Measurements from ENCODE around the gene SIMC1. TPM values are rescaled to one million over a fixed set of nuclear protein-coding genes. Genes with fewer than 3 reads are reported as not detected.

The SIMC1 gene
- polyA plus RNA-seq, 1 of the 3 experiments (the other 2 are of a cell fraction), result 12.4 TPM

DNA sequence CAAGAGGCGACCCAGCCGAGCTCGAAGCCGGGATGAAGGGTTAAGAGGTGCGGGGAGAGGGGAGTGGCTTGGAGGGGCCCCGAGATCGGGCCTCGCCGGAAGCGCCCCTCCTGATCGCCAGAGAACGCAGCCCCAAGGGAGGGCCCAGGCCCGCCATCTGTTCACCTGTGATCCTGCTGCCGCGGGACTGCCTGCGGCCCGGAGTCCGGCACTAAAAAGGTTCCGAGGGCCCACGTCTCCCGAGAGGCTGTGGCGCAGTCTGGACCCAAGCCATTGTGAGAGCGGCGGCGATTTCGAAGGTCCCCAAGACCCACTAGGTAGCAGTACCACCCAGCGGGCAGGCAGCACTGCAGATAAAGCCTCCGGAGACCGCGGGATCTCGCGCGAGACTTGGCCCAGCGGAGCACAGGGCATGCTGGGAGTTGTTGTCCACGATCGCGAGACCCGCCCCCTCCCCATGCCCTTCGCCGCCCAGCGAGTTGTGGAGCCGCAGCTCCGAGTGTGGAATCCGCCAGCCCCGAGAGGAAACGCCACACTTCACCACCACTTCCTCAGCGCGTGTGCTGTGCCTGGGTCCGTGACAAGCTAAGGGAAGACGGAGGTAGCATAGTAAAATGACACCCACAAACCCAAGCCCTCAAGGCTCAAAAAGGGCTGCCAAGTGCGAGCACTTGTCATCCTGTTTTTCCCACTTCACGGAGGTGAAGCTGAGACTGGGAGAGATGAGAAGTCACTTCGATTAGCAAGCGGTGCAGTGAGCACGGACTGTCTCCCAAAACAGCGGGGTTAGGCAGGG lies 123.4 kb downstream of the SIMC1 start, which contains the start of gene KIAA1191:
Gene KIAA1191 (minus strand): TSS at position 328 of the 796 bp plus-strand sequence. CDS start 2,256 bp downstream, outside the sequence.
- H4K20me1 ChIP-seq (ENCODE audit: insufficient read depth), result peaks cover 25% of the 10 kb centered on the region
- H3K4me1 ChIP-seq (ENCODE audit: control insufficient read depth in 1 of 2, insufficient read depth in 2 of 2, low read depth in 1 of 2, low read length in 1 of 2), result peaks cover 0 to 18% of the 10 kb centered on the region in 2 experiments; a peak in 1 of 4 replicates
- peaks cover 14 to 15% of the 10 kb centered on the region in 2 experiments for H3K36me3 ChIP-seq (replicated peaks in 1 of 2; ENCODE audit: control insufficient read depth in 1 of 2, insufficient read depth in 2 of 2, low read length in 1 of 2)
- H3K27me3 ChIP-seq (ENCODE audit: insufficient read depth), result no peaks in the 10 kb centered on the region
- H3K9me3 ChIP-seq, result no peaks in the 10 kb centered on the region
- WGBS (ENCODE audit: low lambda C conversion rate), result 4% methylated on average over 23 of the region's 56 CpGs
- H2AFZ ChIP-seq (ENCODE audit: low read depth), result peak within 1 kb of the TSS; percentile 76
- peak within 1 kb of the TSS; percentile 50 to 80; a peak in 3 of 4 replicates for H3K27ac ChIP-seq (ENCODE audit: low read depth in 2 of 2, low read length in 1 of 2)
- CTCF ChIA-PET, result interaction anchor here (1.0 to 2.0 kb wide), 4 partner anchors 26 to 632 kb away, joined by 3 to 10 read pairs (median 6); partner anchors contain the start of genes FAF2, HIGD2A and NOP16
- peak within 1 kb of the TSS; percentile 80 to 98 for H3K4me3 ChIP-seq (ENCODE audit: low read depth in 2 of 2, low read length in 1 of 2)
- peaks cover 3% of the 10 kb centered on the region for H3F3A ChIP-seq (replicated peaks; ENCODE audit: insufficient read depth)
- POLR2A ChIA-PET, result interaction anchor here (0.7 to 1.9 kb wide), 9 partner anchors 10 to 86 kb away, joined by 3 to 7 read pairs (median 3); partner anchors contain the start of genes CLTB, FAF2, HIGD2A and NOP16
- H3K9me2 ChIP-seq, result no peaks in the 10 kb centered on the region
- H3K4me2 ChIP-seq, result peak within 1 kb of the TSS; percentile 91
- H3K79me2 ChIP-seq (ENCODE audit: insufficient read depth), result peaks cover 49% of the 10 kb centered on the region
- peak within 1 kb of the TSS; percentile 88 for H3K9ac ChIP-seq
- DNase-seq, result peak; percentile 92
- TF ChIP-seq RCOR1 (IDR thresholded peaks at IDR 0.05; ENCODE audit: low read length), result no peak
- TF ChIP-seq, protein P1, sequence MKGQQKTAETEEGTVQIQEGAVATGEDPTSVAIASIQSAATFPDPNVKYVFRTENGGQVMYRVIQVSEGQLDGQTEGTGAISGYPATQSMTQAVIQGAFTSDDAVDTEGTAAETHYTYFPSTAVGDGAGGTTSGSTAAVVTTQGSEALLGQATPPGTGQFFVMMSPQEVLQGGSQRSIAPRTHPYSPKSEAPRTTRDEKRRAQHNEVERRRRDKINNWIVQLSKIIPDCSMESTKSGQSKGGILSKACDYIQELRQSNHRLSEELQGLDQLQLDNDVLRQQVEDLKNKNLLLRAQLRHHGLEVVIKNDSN (IDR thresholded peaks at IDR 0.05; ENCODE audit: borderline replicate concordance, low read depth), result no peak
- TF ChIP-seq MEF2A (IDR thresholded peaks at IDR 0.05; ENCODE audit: borderline replicate concordance, low read depth), result no peak
- TF ChIP-seq FOXM1 (IDR thresholded peaks at IDR 0.05; ENCODE audit: low read depth), result no peak
- TF ChIP-seq JUND (IDR thresholded peaks at IDR 0.05), result no peak
- TF ChIP-seq POLR2AphosphoS5 (IDR thresholded peaks at IDR 0.05; ENCODE audit: low read depth, low read length), result peak; percentile 98
- no peak for TF ChIP-seq RXRA (IDR thresholded peaks at IDR 0.05; ENCODE audit: borderline replicate concordance, low read depth)
- peak; percentile 71; the same call in 1 of the 2 replicates for TF ChIP-seq TAF1 (IDR thresholded peaks at IDR 0.05; ENCODE audit: borderline replicate concordance, low read depth, low read length)
- TF ChIP-seq CHD2 (IDR thresholded peaks at IDR 0.05; ENCODE audit: low read length, partially characterized antibody), result peak; percentile 100
- TF ChIP-seq SMC3 (IDR thresholded peaks at IDR 0.05; ENCODE audit: low read depth, low read length), result no peak
- TF ChIP-seq YY1 (IDR thresholded peaks at IDR 0.05; ENCODE audit: low read depth), result no peak
- TF ChIP-seq, protein P2, sequence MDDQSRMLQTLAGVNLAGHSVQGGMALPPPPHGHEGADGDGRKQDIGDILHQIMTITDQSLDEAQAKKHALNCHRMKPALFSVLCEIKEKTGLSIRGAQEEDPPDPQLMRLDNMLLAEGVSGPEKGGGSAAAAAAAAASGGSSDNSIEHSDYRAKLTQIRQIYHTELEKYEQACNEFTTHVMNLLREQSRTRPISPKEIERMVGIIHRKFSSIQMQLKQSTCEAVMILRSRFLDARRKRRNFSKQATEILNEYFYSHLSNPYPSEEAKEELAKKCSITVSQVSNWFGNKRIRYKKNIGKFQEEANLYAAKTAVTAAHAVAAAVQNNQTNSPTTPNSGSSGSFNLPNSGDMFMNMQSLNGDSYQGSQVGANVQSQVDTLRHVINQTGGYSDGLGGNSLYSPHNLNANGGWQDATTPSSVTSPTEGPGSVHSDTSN (IDR thresholded peaks at IDR 0.05), result no peak
- TF ChIP-seq MXI1 (IDR thresholded peaks at IDR 0.05; ENCODE audit: low read depth, low read length), result peak; percentile 56
- TF ChIP-seq EZH2phosphoT487 (IDR thresholded peaks at IDR 0.05; ENCODE audit: borderline replicate concordance, low read depth), result no peak
- 0 out of 2 replicates have a peak, but pooled peaks have one; percentile 7 for TF ChIP-seq ELF1 (IDR thresholded peaks at IDR 0.05)
- TF ChIP-seq GABPA (IDR thresholded peaks at IDR 0.05; ENCODE audit: low read depth), result no peak
- no peak for TF ChIP-seq RFX5 (IDR thresholded peaks at IDR 0.05; ENCODE audit: low read length)
- TF ChIP-seq, protein P3, sequence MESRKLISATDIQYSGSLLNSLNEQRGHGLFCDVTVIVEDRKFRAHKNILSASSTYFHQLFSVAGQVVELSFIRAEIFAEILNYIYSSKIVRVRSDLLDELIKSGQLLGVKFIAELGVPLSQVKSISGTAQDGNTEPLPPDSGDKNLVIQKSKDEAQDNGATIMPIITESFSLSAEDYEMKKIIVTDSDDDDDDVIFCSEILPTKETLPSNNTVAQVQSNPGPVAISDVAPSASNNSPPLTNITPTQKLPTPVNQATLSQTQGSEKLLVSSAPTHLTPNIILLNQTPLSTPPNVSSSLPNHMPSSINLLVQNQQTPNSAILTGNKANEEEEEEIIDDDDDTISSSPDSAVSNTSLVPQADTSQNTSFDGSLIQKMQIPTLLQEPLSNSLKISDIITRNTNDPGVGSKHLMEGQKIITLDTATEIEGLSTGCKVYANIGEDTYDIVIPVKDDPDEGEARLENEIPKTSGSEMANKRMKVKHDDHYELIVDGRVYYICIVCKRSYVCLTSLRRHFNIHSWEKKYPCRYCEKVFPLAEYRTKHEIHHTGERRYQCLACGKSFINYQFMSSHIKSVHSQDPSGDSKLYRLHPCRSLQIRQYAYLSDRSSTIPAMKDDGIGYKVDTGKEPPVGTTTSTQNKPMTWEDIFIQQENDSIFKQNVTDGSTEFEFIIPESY (IDR thresholded peaks at IDR 0.05; ENCODE audit: borderline replicate concordance, low read depth), result peak; percentile 99
- no peak for TF ChIP-seq FOSL2 (IDR thresholded peaks at IDR 0.05; ENCODE audit: borderline replicate concordance, low read depth)
- TF ChIP-seq, protein P4, sequence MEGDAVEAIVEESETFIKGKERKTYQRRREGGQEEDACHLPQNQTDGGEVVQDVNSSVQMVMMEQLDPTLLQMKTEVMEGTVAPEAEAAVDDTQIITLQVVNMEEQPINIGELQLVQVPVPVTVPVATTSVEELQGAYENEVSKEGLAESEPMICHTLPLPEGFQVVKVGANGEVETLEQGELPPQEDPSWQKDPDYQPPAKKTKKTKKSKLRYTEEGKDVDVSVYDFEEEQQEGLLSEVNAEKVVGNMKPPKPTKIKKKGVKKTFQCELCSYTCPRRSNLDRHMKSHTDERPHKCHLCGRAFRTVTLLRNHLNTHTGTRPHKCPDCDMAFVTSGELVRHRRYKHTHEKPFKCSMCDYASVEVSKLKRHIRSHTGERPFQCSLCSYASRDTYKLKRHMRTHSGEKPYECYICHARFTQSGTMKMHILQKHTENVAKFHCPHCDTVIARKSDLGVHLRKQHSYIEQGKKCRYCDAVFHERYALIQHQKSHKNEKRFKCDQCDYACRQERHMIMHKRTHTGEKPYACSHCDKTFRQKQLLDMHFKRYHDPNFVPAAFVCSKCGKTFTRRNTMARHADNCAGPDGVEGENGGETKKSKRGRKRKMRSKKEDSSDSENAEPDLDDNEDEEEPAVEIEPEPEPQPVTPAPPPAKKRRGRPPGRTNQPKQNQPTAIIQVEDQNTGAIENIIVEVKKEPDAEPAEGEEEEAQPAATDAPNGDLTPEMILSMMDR (IDR thresholded peaks at IDR 0.05), result peak; percentile 30
- no peak for TF ChIP-seq FOXJ3 (CRISPR knock-in tag; IDR thresholded peaks at IDR 0.05)
- no peak; a peak in 1 of 4 replicates for TF ChIP-seq EP300 (IDR thresholded peaks at IDR 0.05; ENCODE audit: borderline replicate concordance in 1 of 2, low read depth in 1 of 2, low read length in 1 of 2)
- TF ChIP-seq, protein P5, sequence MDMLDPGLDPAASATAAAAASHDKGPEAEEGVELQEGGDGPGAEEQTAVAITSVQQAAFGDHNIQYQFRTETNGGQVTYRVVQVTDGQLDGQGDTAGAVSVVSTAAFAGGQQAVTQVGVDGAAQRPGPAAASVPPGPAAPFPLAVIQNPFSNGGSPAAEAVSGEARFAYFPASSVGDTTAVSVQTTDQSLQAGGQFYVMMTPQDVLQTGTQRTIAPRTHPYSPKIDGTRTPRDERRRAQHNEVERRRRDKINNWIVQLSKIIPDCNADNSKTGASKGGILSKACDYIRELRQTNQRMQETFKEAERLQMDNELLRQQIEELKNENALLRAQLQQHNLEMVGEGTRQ (IDR thresholded peaks at IDR 0.05; ENCODE audit: borderline replicate concordance, low read depth, low read length), result no peak; the same call in 1 of the 2 replicates
- TF ChIP-seq RAD21 (IDR thresholded peaks at IDR 0.05; ENCODE audit: low read length), result peak; percentile 34
- TF ChIP-seq, protein P6, sequence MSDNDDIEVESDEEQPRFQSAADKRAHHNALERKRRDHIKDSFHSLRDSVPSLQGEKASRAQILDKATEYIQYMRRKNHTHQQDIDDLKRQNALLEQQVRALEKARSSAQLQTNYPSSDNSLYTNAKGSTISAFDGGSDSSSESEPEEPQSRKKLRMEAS (IDR thresholded peaks at IDR 0.05; ENCODE audit: low read depth), result no peak

Data from SK-N-SH (cell line).